Measurements from ENCODE around the gene GYS1.

GRCh38 chr19:49022116-49022515 is 29.0 kb upstream of the GYS1 start:
- TF ChIP-seq CTCF (IDR thresholded peaks at IDR 0.05) (no peak), EZH2 (IDR thresholded peaks at IDR 0.05) (no peak)

Data from neural progenitor cell (in vitro differentiated cells).